ENCODE measurements around the gene CYP3A7. TPM values are rescaled to one million over a fixed set of nuclear protein-coding genes. Genes with fewer than 3 reads are reported as not detected.
"Not testable (repeated sequence)": the region's sequence is repeated elsewhere in the genome, so short reads cannot be mapped to it uniquely, and the experiment has no call there.

Gene CYP3A7
- total RNA-seq, 1 donor from 2014 or later = not detected

GRCh38 chr7:99699946-99700345 is 35.0 kb downstream of the CYP3A7 start:
- Mint-ChIP-seq H3K27ac (no peak overlapping the region), H3K36me3 (ENCODE audit: low read depth) (no peaks in the 10 kb centered on the region), H3K9me3 (peaks cover 4% of the 10 kb centered on the region), H3K4me3 (no peak overlapping the region), H3K4me1 (peaks cover 2% of the 10 kb centered on the region), H3K27me3 (peaks cover 3% of the 10 kb centered on the region)
- intact Hi-C loops (cut with micrococcal nuclease) = no loop called here
- no peak for DNase-seq

- H3K27me3 Mint-ChIP-seq; H3K4me1 Mint-ChIP-seq; H3K4me3 Mint-ChIP-seq; H3K36me3 Mint-ChIP-seq (ENCODE audit: low read depth); H3K9me3 Mint-ChIP-seq; intact Hi-C loops (cut with micrococcal nuclease); H3K27ac Mint-ChIP-seq; DNase-seq: not testable (repeated sequence)
Measured at GRCh38 chr7:99698867-99699730, 35.9 kb downstream of the CYP3A7 start.

DNA sequence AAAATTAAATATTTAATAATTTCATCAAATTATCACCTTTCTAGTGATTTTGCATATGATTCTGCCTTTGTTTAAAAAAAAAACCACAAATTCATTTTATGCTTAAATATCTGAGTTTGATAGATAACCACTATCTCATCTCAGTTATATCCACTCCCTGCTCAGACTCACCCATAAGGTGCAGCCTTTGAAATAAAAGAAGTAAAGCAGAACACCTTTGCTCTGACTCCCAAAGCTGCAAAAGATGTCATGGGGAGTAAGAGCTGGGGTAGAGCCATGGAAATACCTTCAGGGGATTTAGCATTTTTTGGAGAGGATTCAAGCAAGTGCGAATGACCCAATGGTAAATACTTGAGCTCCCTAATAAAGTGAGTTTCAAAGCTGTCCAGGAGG is 40.1 kb downstream of the CYP3A7 start:
- H3K27ac Mint-ChIP-seq = no peak overlapping the region
- intact Hi-C loops (cut with micrococcal nuclease) = no loop called here

DNA sequence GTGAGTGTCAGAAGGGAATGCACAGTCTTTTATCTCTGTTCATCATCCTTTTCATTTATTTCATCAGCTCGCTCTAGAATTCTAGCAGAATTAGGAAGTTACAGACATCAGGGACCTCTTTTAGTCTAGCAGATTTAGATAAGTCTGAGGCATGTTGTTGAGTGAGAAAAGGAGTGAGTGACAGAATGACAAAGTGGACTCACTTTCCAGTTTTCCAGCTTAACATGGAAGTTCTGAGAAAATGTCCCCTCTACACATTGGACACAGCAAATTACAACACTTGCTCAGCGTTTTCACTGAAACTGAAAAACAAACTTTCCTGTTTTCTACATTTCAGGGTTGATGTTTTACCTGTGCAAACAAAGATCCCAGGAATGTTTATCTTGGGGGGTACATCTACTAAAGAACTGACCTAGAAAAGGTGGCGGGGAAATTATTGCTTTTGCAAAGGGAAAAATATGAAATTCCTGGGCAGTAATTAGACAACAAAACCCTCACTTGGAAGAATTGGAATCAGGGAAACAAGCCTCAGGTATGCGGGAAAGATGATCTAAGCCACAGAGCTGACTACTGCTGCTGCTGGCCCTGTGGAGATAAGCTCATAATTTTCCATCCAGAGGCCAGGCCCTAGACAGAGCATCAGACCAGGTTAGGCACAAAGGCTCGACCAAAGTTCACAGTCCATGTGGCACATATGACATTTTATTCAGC is 40.6 kb downstream of the CYP3A7 start:
- Mint-ChIP-seq H3K27me3 (peaks cover 1% of the 10 kb centered on the region), H3K27ac (no peak overlapping the region), H3K9me3 (peaks cover 5% of the 10 kb centered on the region), H3K36me3 (ENCODE audit: low read depth) (no peaks in the 10 kb centered on the region), H3K4me3 (no peak overlapping the region), H3K4me1 (no peaks in the 10 kb centered on the region)
- no peak for DNase-seq
- intact Hi-C loops (cut with micrococcal nuclease) = no loop called here

More for the DNA sequence above, 40.1 kb downstream of the CYP3A7 start:
- Mint-ChIP-seq H3K4me3 (no peak overlapping the region), H3K36me3 (ENCODE audit: low read depth) (no peaks in the 10 kb centered on the region), H3K4me1 (no peaks in the 10 kb centered on the region), H3K9me3 (peaks cover 5% of the 10 kb centered on the region), H3K27me3 (peaks cover 1% of the 10 kb centered on the region)
- no peak for DNase-seq

- Mint-ChIP-seq H3K4me1 (no peaks in the 10 kb centered on the region), H3K9me3 (peaks cover 11% of the 10 kb centered on the region)
- no peak for DNase-seq
Measured at GRCh38 chr7:99693427-99694200, 41.4 kb downstream of the CYP3A7 start.

GRCh38 chr7:99693100-99693426 is 41.9 kb downstream of the CYP3A7 start:
- DNase-seq = no peak
- intact Hi-C loops (cut with micrococcal nuclease) = no loop called here
- Mint-ChIP-seq H3K27ac (no peak overlapping the region), H3K4me1 (no peaks in the 10 kb centered on the region), H3K27me3 (peaks cover 7% of the 10 kb centered on the region), H3K36me3 (ENCODE audit: low read depth) (no peaks in the 10 kb centered on the region), H3K9me3 (peaks cover 16% of the 10 kb centered on the region), H3K4me3 (no peak overlapping the region)

More at GRCh38 chr7:99693427-99694200, 41.4 kb downstream of the CYP3A7 start:
- H3K36me3 Mint-ChIP-seq (ENCODE audit: low read depth) = no peaks in the 10 kb centered on the region
- H3K4me3 Mint-ChIP-seq = no peak overlapping the region
- no peak overlapping the region for H3K27ac Mint-ChIP-seq
- intact Hi-C loops (cut with micrococcal nuclease) = no loop called here
- H3K27me3 Mint-ChIP-seq = peaks cover 4% of the 10 kb centered on the region

- DNase-seq; H3K4me3 Mint-ChIP-seq; H3K27ac Mint-ChIP-seq; H3K27me3 Mint-ChIP-seq; H3K4me1 Mint-ChIP-seq; H3K36me3 Mint-ChIP-seq (ENCODE audit: low read depth); intact Hi-C loops (cut with micrococcal nuclease): not testable (repeated sequence)
- H3K9me3 Mint-ChIP-seq = peaks cover 19% of the 10 kb centered on the region
Measured at GRCh38 chr7:99692563-99692962, 42.4 kb downstream of the CYP3A7 start.

GRCh38 chr7:99691658-99692057 is 43.3 kb downstream of the CYP3A7 start:
- H3K27ac Mint-ChIP-seq; H3K4me1 Mint-ChIP-seq; H3K36me3 Mint-ChIP-seq (ENCODE audit: low read depth); intact Hi-C loops (cut with micrococcal nuclease); H3K4me3 Mint-ChIP-seq; H3K27me3 Mint-ChIP-seq; DNase-seq: not testable (repeated sequence)
- H3K9me3 Mint-ChIP-seq = peaks cover 22% of the 10 kb centered on the region

GRCh38 chr7:99690918-99691317 is 44.1 kb downstream of the CYP3A7 start:
- H3K9me3 Mint-ChIP-seq = peaks cover 23% of the 10 kb centered on the region
- H3K4me1 Mint-ChIP-seq; intact Hi-C loops (cut with micrococcal nuclease); H3K4me3 Mint-ChIP-seq; H3K36me3 Mint-ChIP-seq (ENCODE audit: low read depth); H3K27me3 Mint-ChIP-seq; DNase-seq; H3K27ac Mint-ChIP-seq: not testable (repeated sequence)

GRCh38 chr7:99685871-99686608 is 49.0 kb downstream of the CYP3A7 start:
- H3K4me1 Mint-ChIP-seq; H3K36me3 Mint-ChIP-seq (ENCODE audit: low read depth); H3K4me3 Mint-ChIP-seq; H3K27me3 Mint-ChIP-seq; H3K27ac Mint-ChIP-seq; intact Hi-C loops (cut with micrococcal nuclease); DNase-seq: not testable (repeated sequence)
- peaks cover 20% of the 10 kb centered on the region for H3K9me3 Mint-ChIP-seq

DNA sequence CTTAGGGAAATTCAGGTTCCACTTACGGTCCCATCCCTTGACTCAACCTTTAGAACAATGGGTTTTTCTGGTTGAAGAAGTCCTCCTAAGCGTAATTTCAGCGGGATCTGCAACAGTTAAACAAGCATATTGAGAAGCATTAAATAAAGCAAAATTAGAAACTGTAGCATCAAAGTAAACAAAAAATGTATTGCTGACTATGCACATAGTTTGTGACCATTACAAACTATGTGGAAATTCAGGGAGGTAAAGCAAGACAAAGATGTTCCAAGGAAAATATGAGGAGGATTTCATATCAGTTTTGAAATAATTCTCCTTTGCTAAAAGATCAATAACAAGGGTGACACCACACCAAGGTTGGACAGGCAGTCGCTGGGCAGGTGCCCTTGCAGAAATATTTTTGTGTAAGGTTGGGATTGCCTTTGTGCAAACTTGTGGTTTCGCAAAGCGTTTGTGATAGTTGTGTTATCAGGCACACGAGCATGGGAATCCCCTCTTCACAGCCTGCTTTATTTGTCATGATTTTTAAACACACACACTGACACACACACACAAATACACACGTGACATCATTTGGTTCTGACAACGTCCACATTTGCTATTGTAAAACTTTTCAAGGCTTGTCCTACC is 49.8 kb downstream of the CYP3A7 start:
- intact Hi-C loops (cut with micrococcal nuclease) = no loop called here
- Mint-ChIP-seq H3K4me3 (no peak overlapping the region), H3K4me1 (no peaks in the 10 kb centered on the region), H3K9me3 (peaks cover 20% of the 10 kb centered on the region), H3K27ac (no peak overlapping the region), H3K36me3 (ENCODE audit: low read depth) (peaks cover 5% of the 10 kb centered on the region), H3K27me3 (peaks cover 7% of the 10 kb centered on the region)
- no peak for DNase-seq

- DNase-seq = no peak
- Mint-ChIP-seq H3K4me1 (peaks cover 11% of the 10 kb centered on the region), H3K4me3 (no peak within 1 kb of the TSS), H3K9me3 (no peaks in the 10 kb centered on the region), H3K36me3 (ENCODE audit: low read depth) (peaks cover 5% of the 10 kb centered on the region), H3K27ac (no peak within 1 kb of the TSS), H3K27me3 (no peaks in the 10 kb centered on the region)
- intact Hi-C loops (cut with micrococcal nuclease) = no loop called here
Measured at GRCh38 chr7:99679400-99680191, 55.4 kb downstream of the CYP3A7 start, which contains the start of gene CYP3A5. Gene CYP3A5 (minus strand): TSS chr7:99679996. CDS start chr7:99679896, 100 bp downstream.

Data from activated CD4-positive, alpha-beta T cell treated with anti-CD3 and anti-CD28 coated beads, Interleukin-2, amount 10 ng/mL, durations not matched to agents 24 days and 14 days (primary cell).